ENCODE results near the gene GPC5. TPM values are rescaled to one million over a fixed set of nuclear protein-coding genes. Genes with fewer than 3 reads are reported as not detected.
"Not testable (repeated sequence)": the region's sequence is repeated elsewhere in the genome, so short reads cannot be mapped to it uniquely, and the experiment has no call there.

Gene GPC5
- total RNA-seq, 2 experiments from 2014 or later = 0.14 TPM; not detected in 1

GRCh38 chr13:92716749-92717148 lies 1318.3 kb downstream of the GPC5 start:
- no peak overlapping the region for H3K4me3 Mint-ChIP-seq
- ATAC-seq (ENCODE audit: low read depth) = no peak
- H3K9me3 Mint-ChIP-seq = no peaks in the 10 kb centered on the region
- no peak for DNase-seq
- no peak overlapping the region for H3K27ac Mint-ChIP-seq
- no peaks in the 10 kb centered on the region for H3K36me3 Mint-ChIP-seq
- H3K4me1 Mint-ChIP-seq = no peaks in the 10 kb centered on the region
- POLR2A ChIA-PET = no interaction called here
- no peaks in the 10 kb centered on the region for H3K27me3 Mint-ChIP-seq

- no peaks in the 10 kb centered on the region for H3K36me3 Mint-ChIP-seq
- no peaks in the 10 kb centered on the region for H3K27me3 Mint-ChIP-seq
- POLR2A ChIA-PET = no interaction called here
- DNase-seq (no peak), ATAC-seq (ENCODE audit: low read depth) (no peak)
- H3K27ac Mint-ChIP-seq = no peak overlapping the region
- no peaks in the 10 kb centered on the region for H3K4me1 Mint-ChIP-seq
- no peak overlapping the region for H3K4me3 Mint-ChIP-seq
- H3K9me3 Mint-ChIP-seq = no peaks in the 10 kb centered on the region
These were observed 1319.4 kb downstream of the GPC5 start for GRCh38 chr13:92717857-92718256.

- H3K4me3 Mint-ChIP-seq = no peak overlapping the region
- ATAC-seq (ENCODE audit: low read depth) = no peak
- H3K36me3 Mint-ChIP-seq = no peaks in the 10 kb centered on the region
- no peak for DNase-seq
- POLR2A ChIA-PET = no interaction called here
- H3K27me3 Mint-ChIP-seq = no peaks in the 10 kb centered on the region
- H3K9me3 Mint-ChIP-seq = no peaks in the 10 kb centered on the region
- no peaks in the 10 kb centered on the region for H3K4me1 Mint-ChIP-seq
- no peak overlapping the region for H3K27ac Mint-ChIP-seq
These were observed 1321.4 kb downstream of the GPC5 start for GRCh38 chr13:92719868-92720267.

GRCh38 chr13:92721620-92722019 lies 1323.2 kb downstream of the GPC5 start:
- Mint-ChIP-seq H3K27me3 (no peaks in the 10 kb centered on the region), H3K27ac (no peak overlapping the region), H3K36me3 (no peaks in the 10 kb centered on the region), H3K4me3 (no peak overlapping the region), H3K4me1 (no peaks in the 10 kb centered on the region), H3K9me3 (no peaks in the 10 kb centered on the region)
- ATAC-seq (ENCODE audit: low read depth) (no peak), DNase-seq (no peak)
- POLR2A ChIA-PET = no interaction called here

- POLR2A ChIA-PET = no interaction called here
- Mint-ChIP-seq H3K4me3 (no peak overlapping the region), H3K9me3 (no peaks in the 10 kb centered on the region), H3K27me3 (no peaks in the 10 kb centered on the region), H3K27ac (no peak overlapping the region), H3K36me3 (no peaks in the 10 kb centered on the region), H3K4me1 (no peaks in the 10 kb centered on the region)
- ATAC-seq (ENCODE audit: low read depth) (no peak), DNase-seq (no peak)
These were observed 1328.7 kb downstream of the GPC5 start for GRCh38 chr13:92727118-92727517.

- POLR2A ChIA-PET = no interaction called here
- DNase-seq (no peak), ATAC-seq (ENCODE audit: low read depth) (no peak)
- Mint-ChIP-seq H3K4me1 (no peaks in the 10 kb centered on the region), H3K9me3 (peaks cover 5% of the 10 kb centered on the region), H3K27me3 (no peaks in the 10 kb centered on the region), H3K36me3 (no peaks in the 10 kb centered on the region), H3K27ac (no peak overlapping the region), H3K4me3 (no peak overlapping the region)
These were observed 1335.6 kb downstream of the GPC5 start for GRCh38 chr13:92734068-92734467.

GRCh38 chr13:92734545-92734944 lies 1336.1 kb downstream of the GPC5 start:
- ATAC-seq (ENCODE audit: low read depth) = no peak
- POLR2A ChIA-PET = no interaction called here
- H3K4me1 Mint-ChIP-seq = no peaks in the 10 kb centered on the region

GRCh38 chr13:92735909-92736308 lies 1337.5 kb downstream of the GPC5 start:
- peaks cover 9% of the 10 kb centered on the region for H3K9me3 Mint-ChIP-seq
- no peak for DNase-seq
- ATAC-seq (ENCODE audit: low read depth) = no peak
- no peaks in the 10 kb centered on the region for H3K36me3 Mint-ChIP-seq
- no peak overlapping the region for H3K4me3 Mint-ChIP-seq
- H3K27ac Mint-ChIP-seq = no peak overlapping the region
- POLR2A ChIA-PET = no interaction called here
- H3K4me1 Mint-ChIP-seq = no peaks in the 10 kb centered on the region
- no peaks in the 10 kb centered on the region for H3K27me3 Mint-ChIP-seq

More at GRCh38 chr13:92734545-92734944, 1336.1 kb downstream of the GPC5 start:
- Mint-ChIP-seq H3K36me3 (no peaks in the 10 kb centered on the region), H3K27me3 (no peaks in the 10 kb centered on the region), H3K9me3 (peaks cover 5% of the 10 kb centered on the region), H3K4me3 (no peak overlapping the region), H3K27ac (no peak overlapping the region)
- DNase-seq = no peak

- ATAC-seq (ENCODE audit: low read depth) = no peak
- H3K36me3 Mint-ChIP-seq = no peaks in the 10 kb centered on the region
- no peak overlapping the region for H3K27ac Mint-ChIP-seq
- POLR2A ChIA-PET = no interaction called here
- H3K9me3 Mint-ChIP-seq = peaks cover 8% of the 10 kb centered on the region
- H3K4me3 Mint-ChIP-seq = no peak overlapping the region
- no peaks in the 10 kb centered on the region for H3K27me3 Mint-ChIP-seq
- no peak for DNase-seq
- H3K4me1 Mint-ChIP-seq = no peaks in the 10 kb centered on the region
These were observed 1340.9 kb downstream of the GPC5 start for GRCh38 chr13:92739306-92739818.

GRCh38 chr13:92743992-92744391 lies 1345.6 kb downstream of the GPC5 start:
- POLR2A ChIA-PET = no interaction called here
- Mint-ChIP-seq H3K36me3 (no peaks in the 10 kb centered on the region), H3K4me1 (no peaks in the 10 kb centered on the region), H3K27me3 (no peaks in the 10 kb centered on the region), H3K4me3 (no peak overlapping the region), H3K9me3 (peaks cover 6% of the 10 kb centered on the region), H3K27ac (no peak overlapping the region)
- DNase-seq (no peak), ATAC-seq (ENCODE audit: low read depth) (no peak)

GRCh38 chr13:92745258-92745657 lies 1346.8 kb downstream of the GPC5 start:
- no peak for ATAC-seq (ENCODE audit: low read depth)
- Mint-ChIP-seq H3K9me3 (peaks cover 2% of the 10 kb centered on the region), H3K4me3 (no peak overlapping the region)

GRCh38 chr13:92752705-92753104 lies 1354.3 kb downstream of the GPC5 start:
- DNase-seq; POLR2A ChIA-PET; H3K9me3 Mint-ChIP-seq; H3K4me3 Mint-ChIP-seq; H3K27ac Mint-ChIP-seq; H3K4me1 Mint-ChIP-seq; H3K36me3 Mint-ChIP-seq; H3K27me3 Mint-ChIP-seq; ATAC-seq (ENCODE audit: low read depth): not testable (repeated sequence)

More at GRCh38 chr13:92745258-92745657, 1346.8 kb downstream of the GPC5 start:
- Mint-ChIP-seq H3K27ac (no peak overlapping the region), H3K4me1 (no peaks in the 10 kb centered on the region), H3K27me3 (no peaks in the 10 kb centered on the region), H3K36me3 (no peaks in the 10 kb centered on the region)
- no peak for DNase-seq
- POLR2A ChIA-PET = no interaction called here

GRCh38 chr13:92761710-92762109 lies 1363.3 kb downstream of the GPC5 start:
- Mint-ChIP-seq H3K4me1 (no peaks in the 10 kb centered on the region), H3K27me3 (no peaks in the 10 kb centered on the region), H3K36me3 (no peaks in the 10 kb centered on the region), H3K4me3 (no peak overlapping the region), H3K27ac (no peak overlapping the region), H3K9me3 (peaks cover 4% of the 10 kb centered on the region)
- DNase-seq (no peak), ATAC-seq (ENCODE audit: low read depth) (no peak)
- POLR2A ChIA-PET = no interaction called here

- Mint-ChIP-seq H3K9me3 (peaks cover 2% of the 10 kb centered on the region), H3K36me3 (no peaks in the 10 kb centered on the region)
- POLR2A ChIA-PET = no interaction called here
These were observed 1369.0 kb downstream of the GPC5 start for GRCh38 chr13:92767468-92767867.

GRCh38 chr13:92768602-92769001 lies 1370.2 kb downstream of the GPC5 start:
- H3K27ac Mint-ChIP-seq = no peak overlapping the region
- no peaks in the 10 kb centered on the region for H3K27me3 Mint-ChIP-seq
- no peak overlapping the region for H3K4me3 Mint-ChIP-seq
- POLR2A ChIA-PET = no interaction called here
- DNase-seq (no peak), ATAC-seq (ENCODE audit: low read depth) (no peak)
- H3K36me3 Mint-ChIP-seq = no peaks in the 10 kb centered on the region
- no peaks in the 10 kb centered on the region for H3K9me3 Mint-ChIP-seq
- H3K4me1 Mint-ChIP-seq = no peaks in the 10 kb centered on the region

More at GRCh38 chr13:92767468-92767867, 1369.0 kb downstream of the GPC5 start:
- DNase-seq (no peak), ATAC-seq (ENCODE audit: low read depth) (no peak)
- no peak overlapping the region for H3K27ac Mint-ChIP-seq
- no peak overlapping the region for H3K4me3 Mint-ChIP-seq
- H3K27me3 Mint-ChIP-seq = no peaks in the 10 kb centered on the region
- H3K4me1 Mint-ChIP-seq = no peaks in the 10 kb centered on the region
